ENCODE results near the gene HEMK1.

- TF ChIP-seq CTCF (IDR thresholded peaks at IDR 0.05) (no peak), POLR2A (IDR thresholded peaks at IDR 0.05) (no peak)
Observed at GRCh38 chr3:50570508-50571279, 1.4 kb downstream of the HEMK1 start.

Data from body of pancreas (tissue), 4 donors.